ES-I3 (cell line): ENCODE results near the gene ST8SIA1.

ENCODE experiments used
- H3K36me3 ChIP-seq: 2 replicates; pipeline ENCODE4 v1.6.1; 2013; ENCODE audit warnings: mild to moderate bottlenecking, low read length, control low read depth, moderate library complexity; ENCODE audit not compliant: insufficient read depth
- H3K4me1 ChIP-seq: 2 replicates; pipeline ENCODE4 v1.6.1; 2013; ENCODE audit warnings: mild to moderate bottlenecking, control low read depth, low read length; ENCODE audit not compliant: insufficient read depth
- H3K9ac ChIP-seq: 2 replicates; pipeline ENCODE4 v1.6.1; 2013; ENCODE audit warnings: low read depth, mild to moderate bottlenecking, low read length, moderate library complexity
- H3K9me3 ChIP-seq: 2 replicates; pipeline ENCODE4 v1.6.1; 2013; ENCODE audit warnings: mild to moderate bottlenecking, low read length, moderate library complexity; ENCODE audit not compliant: control insufficient read depth, insufficient read depth

ST8SIA1 gene

GRCh38 chr12:22313286-22313962, 21.1 kb downstream of the ST8SIA1 start:
- peaks cover 4% of the 10 kb centered on the region; the same call in 1 of the 2 replicates for H3K4me1 ChIP-seq
- no peaks in the 10 kb centered on the region; the same call in 1 of the 2 replicates for H3K36me3 ChIP-seq
- no peak overlapping the region for H3K9ac ChIP-seq
- no peaks in the 10 kb centered on the region for H3K9me3 ChIP-seq

- Histone ChIP-seq H3K9me3 (no peaks in the 10 kb centered on the region), H3K4me1 (no peaks in the 10 kb centered on the region), H3K36me3 (no peaks in the 10 kb centered on the region; the same call in 1 of the 2 replicates), H3K9ac (no peak overlapping the region)
Measured at GRCh38 chr12:22312336-22312735, 22.2 kb downstream of the ST8SIA1 start.

GRCh38 chr12:22310709-22311108, 23.8 kb downstream of the ST8SIA1 start:
- H3K4me1 ChIP-seq = no peaks in the 10 kb centered on the region
- H3K36me3 ChIP-seq = no peaks in the 10 kb centered on the region; the same call in 1 of the 2 replicates
- H3K9me3 ChIP-seq = no peaks in the 10 kb centered on the region
- no peak overlapping the region for H3K9ac ChIP-seq

GRCh38 chr12:22310275-22310674, 24.2 kb downstream of the ST8SIA1 start:
- H3K9me3 ChIP-seq = no peaks in the 10 kb centered on the region
- H3K9ac ChIP-seq = no peak overlapping the region
- H3K36me3 ChIP-seq = no peaks in the 10 kb centered on the region; the same call in 1 of the 2 replicates
- H3K4me1 ChIP-seq = no peaks in the 10 kb centered on the region

GRCh38 chr12:22307811-22308210, 26.7 kb downstream of the ST8SIA1 start:
- H3K9me3 ChIP-seq = no peaks in the 10 kb centered on the region
- no peaks in the 10 kb centered on the region for H3K4me1 ChIP-seq
- no peaks in the 10 kb centered on the region; the same call in 1 of the 2 replicates for H3K36me3 ChIP-seq
- H3K9ac ChIP-seq = no peak overlapping the region

GRCh38 chr12:22306311-22306710, 28.2 kb downstream of the ST8SIA1 start:
- no peaks in the 10 kb centered on the region for H3K4me1 ChIP-seq
- no peaks in the 10 kb centered on the region; the same call in 1 of the 2 replicates for H3K36me3 ChIP-seq
- H3K9me3 ChIP-seq = 0 out of 2 replicates have a peak, but pooled peaks cover 4% of the 10 kb centered on the region
- no peak overlapping the region for H3K9ac ChIP-seq

GRCh38 chr12:22304341-22304740, 30.2 kb downstream of the ST8SIA1 start:
- Histone ChIP-seq H3K9me3 (peaks cover 10% of the 10 kb centered on the region; the same call in 1 of the 2 replicates), H3K4me1 (no peaks in the 10 kb centered on the region), H3K36me3 (no peaks in the 10 kb centered on the region; the same call in 1 of the 2 replicates), H3K9ac (no peak overlapping the region)

GRCh38 chr12:22299294-22299912, 35.1 kb downstream of the ST8SIA1 start:
- no peaks in the 10 kb centered on the region for H3K4me1 ChIP-seq
- peaks cover 15% of the 10 kb centered on the region for H3K9me3 ChIP-seq
- H3K9ac ChIP-seq = no peak overlapping the region
- no peaks in the 10 kb centered on the region for H3K36me3 ChIP-seq

- Histone ChIP-seq H3K9ac (no peak overlapping the region), H3K4me1 (peaks cover 5% of the 10 kb centered on the region; the same call in 1 of the 2 replicates), H3K9me3 (no peaks in the 10 kb centered on the region)
Measured at GRCh38 chr12:22289250-22289649, 45.3 kb downstream of the ST8SIA1 start.

GRCh38 chr12:22287776-22288621, 46.5 kb downstream of the ST8SIA1 start:
- no peak overlapping the region for H3K9ac ChIP-seq

More at GRCh38 chr12:22289250-22289649, 45.3 kb downstream of the ST8SIA1 start:
- H3K36me3 ChIP-seq = no peaks in the 10 kb centered on the region

GRCh38 chr12:22287101-22287500, 47.4 kb downstream of the ST8SIA1 start:
- H3K9me3 ChIP-seq = no peaks in the 10 kb centered on the region
- H3K4me1 ChIP-seq = peaks cover 5% of the 10 kb centered on the region; the same call in 1 of the 2 replicates
- no peak overlapping the region for H3K9ac ChIP-seq
- H3K36me3 ChIP-seq = no peaks in the 10 kb centered on the region

More at GRCh38 chr12:22287776-22288621, 46.5 kb downstream of the ST8SIA1 start:
- Histone ChIP-seq H3K9me3 (no peaks in the 10 kb centered on the region), H3K4me1 (peaks cover 5% of the 10 kb centered on the region; the same call in 1 of the 2 replicates), H3K36me3 (no peaks in the 10 kb centered on the region)

GRCh38 chr12:22286569-22286968, 47.9 kb downstream of the ST8SIA1 start:
- H3K9ac ChIP-seq = no peak overlapping the region
- no peaks in the 10 kb centered on the region for H3K9me3 ChIP-seq
- peaks cover 5% of the 10 kb centered on the region; the same call in 1 of the 2 replicates for H3K4me1 ChIP-seq
- no peaks in the 10 kb centered on the region for H3K36me3 ChIP-seq

GRCh38 chr12:22285846-22286245, 48.7 kb downstream of the ST8SIA1 start:
- Histone ChIP-seq H3K9me3 (no peaks in the 10 kb centered on the region), H3K36me3 (no peaks in the 10 kb centered on the region), H3K4me1 (peaks cover 5% of the 10 kb centered on the region; the same call in 1 of the 2 replicates), H3K9ac (no peak overlapping the region)

- Histone ChIP-seq H3K9me3 (no peaks in the 10 kb centered on the region), H3K4me1 (peaks cover 5% of the 10 kb centered on the region; the same call in 1 of the 2 replicates), H3K36me3 (no peaks in the 10 kb centered on the region), H3K9ac (no peak overlapping the region)
Measured at GRCh38 chr12:22284871-22285270, 49.6 kb downstream of the ST8SIA1 start.
